HG03103 (cell line): ENCODE results near the gene INPP5E.
A peak's percentile ranks its signal among the peaks of the same experiment; 100 is the strongest.

Experiments
- ATAC-seq: cut with Tn5 transposase; IDR thresholded peaks from one replicate; pipeline ENCODE4 v1.9.1; 2021; ENCODE audit warnings: low read depth; ENCODE audit not compliant: unreplicated experiment

INPP5E gene

DNA sequence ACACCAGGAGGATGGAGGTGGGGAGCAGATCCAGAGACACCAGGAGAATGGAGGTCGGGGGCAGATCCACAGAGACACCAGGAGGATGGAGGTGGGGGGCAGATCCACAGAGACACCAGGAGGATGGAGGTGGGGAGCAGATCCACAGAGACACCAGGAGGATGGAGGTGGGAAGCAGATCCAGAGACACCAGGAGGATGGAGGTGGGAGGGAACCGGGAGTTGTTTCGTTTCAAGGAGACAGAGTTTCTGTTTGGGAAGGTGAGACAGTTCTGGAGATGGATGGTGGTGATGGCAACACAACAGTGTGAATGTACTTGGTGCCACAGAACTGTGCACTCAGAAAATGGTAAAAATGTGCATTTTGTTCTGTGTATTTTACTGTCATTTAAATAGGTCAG lies 9.0 kb upstream of the INPP5E start:
- ATAC-seq, result no peak

DNA sequence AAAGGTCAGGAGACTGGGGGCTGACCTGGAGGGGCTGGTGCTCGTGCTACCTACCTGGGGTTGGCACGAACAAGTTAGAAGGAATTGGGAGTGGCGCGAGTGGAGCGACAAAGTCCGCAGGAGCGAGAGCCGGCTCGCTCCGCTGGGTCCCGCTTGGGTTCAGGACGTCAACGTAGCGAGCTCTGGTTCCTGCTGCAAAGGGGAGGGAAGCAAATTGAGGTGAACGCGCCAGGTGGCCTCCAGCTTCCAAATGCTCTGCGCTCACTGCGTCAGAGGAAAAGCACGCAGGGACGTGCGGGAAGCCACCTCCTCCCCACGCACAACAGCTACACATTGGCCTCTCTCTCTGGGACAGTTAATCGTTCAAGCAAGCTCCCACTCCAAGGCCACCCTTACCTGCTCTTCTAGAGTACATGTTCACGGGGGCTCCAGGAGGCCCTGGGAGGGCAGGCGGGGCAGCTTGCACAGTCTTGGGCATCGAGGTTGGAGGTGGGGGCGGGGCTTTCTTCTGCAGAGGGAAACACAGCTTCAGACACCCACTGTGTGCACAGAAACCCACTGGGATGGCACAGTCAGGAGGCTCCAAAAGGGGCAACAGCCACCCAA lies 7.6 kb upstream of the INPP5E start:
- ATAC-seq, result no peak

DNA sequence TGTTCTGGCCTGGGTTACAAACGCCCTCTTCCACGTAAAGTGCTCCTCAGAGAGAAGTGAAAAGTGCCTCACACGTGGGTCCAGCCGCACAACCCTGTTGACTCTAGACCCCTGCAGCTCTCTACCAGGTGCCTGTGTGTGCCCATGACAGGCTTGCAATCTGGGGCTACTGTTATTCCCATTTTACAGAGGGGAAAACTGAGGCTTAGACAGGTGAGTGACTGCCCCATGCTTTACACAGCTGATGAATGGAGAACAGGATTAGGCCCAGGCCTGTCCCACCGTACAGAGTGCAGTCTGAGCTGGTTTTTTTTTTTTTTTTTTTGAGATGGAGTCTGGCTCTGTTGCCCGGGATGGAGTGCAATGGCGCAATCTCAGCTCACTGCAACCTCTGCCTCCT lies 6.2 kb upstream of the INPP5E start:
- no peak for ATAC-seq

DNA sequence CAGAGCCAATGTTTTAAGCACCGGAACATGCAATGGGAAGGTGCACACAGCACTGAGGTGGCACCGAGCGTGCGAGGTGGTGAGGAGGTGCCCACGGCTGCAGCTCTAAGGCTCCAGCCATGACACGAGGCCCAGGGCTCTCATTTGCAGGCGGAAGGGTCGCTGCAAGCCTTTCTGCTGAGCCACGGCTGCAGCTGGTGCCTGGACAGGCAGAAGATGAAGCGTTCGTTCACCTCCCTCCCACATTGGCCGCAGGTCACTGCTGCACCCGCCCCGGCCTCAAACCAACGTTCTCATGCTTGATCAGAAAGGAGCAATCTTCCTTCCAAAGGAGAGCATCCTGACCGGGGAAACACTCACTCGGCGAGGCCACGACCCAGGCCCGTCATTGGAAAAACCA lies 4.5 kb upstream of the INPP5E start:
- no peak for ATAC-seq

DNA sequence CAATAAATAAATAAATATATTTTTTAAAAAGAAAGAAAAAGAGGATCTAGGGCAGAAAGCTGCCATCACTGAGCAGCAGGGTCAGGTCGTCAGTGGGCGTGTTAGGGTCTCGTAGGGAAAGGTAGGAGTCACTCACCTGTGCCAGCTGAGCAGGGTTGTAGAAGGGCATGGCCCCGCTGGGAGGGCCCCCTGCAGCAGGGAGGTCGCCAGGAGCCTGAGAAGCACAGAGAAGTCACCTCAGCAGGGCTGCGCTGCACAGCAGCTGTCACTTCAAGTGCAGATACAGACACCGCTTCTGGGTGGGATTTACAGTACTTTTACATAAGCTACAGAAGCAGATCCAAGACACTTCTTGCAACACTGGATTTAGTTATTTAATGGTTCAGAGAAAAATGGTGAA lies 4.0 kb upstream of the INPP5E start:
- no peak for ATAC-seq

DNA sequence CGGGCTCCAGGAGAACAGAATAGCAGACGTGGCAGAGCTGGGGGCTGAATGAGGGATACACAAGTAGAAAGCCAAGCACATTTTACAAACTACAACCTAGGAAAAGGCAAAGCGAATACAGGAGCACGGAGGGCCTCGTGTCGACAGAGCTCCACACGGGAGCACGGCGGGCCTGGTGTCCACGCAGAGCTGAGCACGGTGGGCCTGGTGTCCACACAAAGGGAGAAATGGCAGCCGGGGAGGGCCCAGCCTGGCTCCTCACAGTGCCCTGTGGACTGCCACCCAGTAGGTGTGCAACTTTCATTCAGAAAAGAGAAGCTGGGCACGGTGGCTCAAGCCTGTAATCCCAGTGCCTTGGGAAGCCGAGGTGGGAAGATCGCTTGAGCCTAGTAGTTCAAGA lies 3.4 kb upstream of the INPP5E start:
- ATAC-seq, result no peak

DNA sequence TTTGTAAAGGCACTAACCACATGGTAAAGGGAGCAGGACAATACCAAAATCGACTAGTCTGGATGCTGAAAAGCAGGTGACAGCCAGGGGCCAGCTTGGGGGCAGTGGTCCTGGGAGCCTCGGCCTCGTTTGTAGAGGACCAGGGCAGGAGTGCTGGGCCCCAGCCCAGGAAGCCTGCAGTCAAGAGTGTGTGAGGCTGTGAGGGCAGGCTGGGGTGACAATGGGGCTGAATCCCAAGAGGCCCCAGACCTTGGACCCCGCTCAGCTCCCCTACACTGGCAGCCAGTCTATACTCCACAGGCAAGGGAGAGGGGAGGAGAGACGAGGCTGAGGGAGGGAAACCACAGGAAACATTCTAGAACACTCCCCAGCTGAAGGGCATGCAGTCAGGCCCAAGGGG lies 2.6 kb upstream of the INPP5E start:
- no peak for ATAC-seq

DNA sequence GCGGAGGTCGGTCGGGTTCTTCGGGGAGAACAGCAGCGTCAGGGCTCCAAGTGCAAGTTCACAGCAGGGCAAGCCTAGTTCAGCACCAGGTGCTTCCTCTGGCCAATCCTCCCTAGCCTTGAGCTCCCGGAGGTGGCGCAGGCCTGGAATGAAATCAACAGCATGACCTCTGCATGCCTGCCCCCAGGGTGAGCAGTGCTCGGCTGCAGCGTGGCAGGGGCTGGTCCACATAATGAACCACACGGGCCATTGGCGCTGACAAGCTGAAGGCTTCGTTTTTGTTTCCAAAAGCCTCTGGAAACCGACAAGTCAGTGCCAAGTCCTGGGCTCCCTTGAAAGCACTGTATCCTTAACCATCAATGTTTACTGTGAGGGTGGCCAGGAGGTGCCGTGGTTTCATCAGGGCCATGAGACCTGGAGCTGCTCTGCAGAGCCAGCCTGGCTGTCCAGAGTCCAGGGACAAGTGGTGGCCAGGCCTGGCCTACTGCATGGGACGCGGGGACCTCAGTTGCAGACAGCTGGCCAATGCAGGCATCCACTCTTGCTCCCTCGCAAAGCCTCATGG lies 2.1 kb upstream of the INPP5E start:
- no peak for ATAC-seq

DNA sequence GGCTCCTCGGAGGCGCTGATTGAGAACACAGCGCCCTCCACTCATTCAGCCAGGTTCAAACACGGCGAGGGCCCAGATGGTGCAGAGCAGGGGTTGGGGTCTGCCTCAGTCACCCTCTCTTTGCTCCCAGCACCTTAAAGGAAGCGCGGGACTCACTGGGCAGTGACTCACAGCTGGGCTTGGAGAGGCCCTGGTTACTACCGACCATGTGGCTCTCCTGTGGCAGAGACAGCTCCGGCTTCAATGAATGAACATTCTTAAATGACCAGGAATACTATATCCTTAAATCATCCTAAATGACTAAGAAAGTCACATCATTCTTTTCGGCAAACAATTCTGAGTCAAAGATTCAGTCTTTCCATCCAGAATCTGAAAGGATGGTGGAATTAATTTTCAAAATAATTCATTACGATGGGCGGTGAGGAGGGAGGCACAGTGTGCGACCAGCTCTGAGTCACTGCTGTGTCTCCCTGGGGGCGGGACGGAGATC lies 1.6 kb upstream of the INPP5E start:
- ATAC-seq, result no peak

DNA sequence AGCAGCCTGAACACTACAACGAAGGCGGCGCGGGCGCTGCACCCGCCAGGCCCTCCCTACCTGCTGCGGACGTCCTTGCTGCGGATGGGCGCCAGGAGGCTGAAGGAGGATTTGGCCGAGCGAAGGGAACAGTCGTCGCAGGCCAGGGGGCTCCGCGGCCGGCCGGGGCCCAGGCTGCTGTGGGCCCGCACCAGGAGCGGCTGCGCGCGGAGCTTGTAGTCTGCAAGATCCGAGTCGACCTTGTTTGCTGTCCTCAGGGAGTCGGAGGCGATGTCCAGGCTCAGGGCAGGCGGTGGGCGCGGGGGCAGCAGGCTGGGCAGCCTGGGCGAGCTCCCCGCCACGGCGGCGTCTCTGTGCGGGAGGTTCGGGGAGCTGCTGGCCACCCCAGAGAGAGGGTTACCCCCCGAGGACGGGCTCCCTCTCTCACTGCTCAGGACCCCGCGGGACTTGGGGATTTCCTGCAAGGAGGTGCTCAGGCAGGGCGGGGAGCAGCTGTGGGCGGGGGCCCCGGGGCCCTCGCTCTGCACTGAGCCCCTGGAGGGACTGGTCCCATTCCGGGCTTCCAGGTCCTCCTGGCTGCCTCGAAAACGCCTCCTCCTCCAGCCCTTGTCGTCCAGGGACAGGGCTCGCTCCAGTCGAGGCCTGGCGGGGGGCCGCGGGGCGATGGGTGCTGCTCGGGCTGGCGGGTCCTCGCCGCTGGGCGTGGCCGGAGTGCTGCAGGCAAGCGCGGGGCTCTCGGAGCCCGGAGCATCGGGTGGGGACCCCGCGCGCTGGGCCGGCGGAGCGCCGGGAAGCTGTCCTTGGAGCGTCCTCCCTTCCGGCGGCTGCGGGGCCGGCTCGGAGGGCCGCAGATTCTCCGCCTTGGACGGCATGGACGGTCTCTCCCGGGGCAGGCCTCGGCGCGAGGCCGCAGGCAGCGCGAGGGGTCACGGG lies 831 bp downstream of the INPP5E start:
- ATAC-seq, result peak; percentile 40

DNA sequence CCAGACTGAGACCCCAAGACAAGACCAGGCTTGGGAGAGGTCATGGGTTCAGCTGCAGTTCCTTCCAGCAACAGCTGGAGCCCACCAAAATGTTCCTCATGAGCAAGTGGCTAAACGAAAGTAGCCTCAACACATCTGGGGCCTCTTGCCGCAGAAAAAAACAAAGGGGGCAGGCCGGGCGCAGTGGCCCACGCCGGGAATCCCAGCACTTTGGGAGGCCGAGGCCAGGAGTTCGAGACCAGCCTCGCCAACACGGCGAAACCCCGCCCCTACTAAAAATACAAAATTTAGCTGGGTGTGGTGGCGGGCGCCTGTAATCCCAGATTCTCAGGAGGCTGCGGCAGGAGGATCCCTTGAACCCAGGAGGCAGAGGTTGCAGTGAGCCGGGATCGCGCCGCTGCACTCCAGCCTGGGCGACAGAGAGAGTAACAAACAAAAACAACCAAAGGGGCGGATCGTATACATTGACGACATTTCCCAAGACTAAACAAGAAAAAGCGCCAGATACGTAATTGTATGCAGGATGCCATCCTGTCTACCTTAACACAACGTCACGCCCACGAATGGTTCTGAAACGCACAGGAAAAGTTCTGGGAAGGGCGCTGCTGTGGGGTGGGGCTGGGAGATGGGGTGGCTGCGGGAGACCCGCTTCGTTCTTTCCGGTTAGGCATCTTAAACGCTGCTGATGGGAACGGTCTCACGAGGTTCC lies 1.7 kb downstream of the INPP5E start:
- ATAC-seq, result no peak

DNA sequence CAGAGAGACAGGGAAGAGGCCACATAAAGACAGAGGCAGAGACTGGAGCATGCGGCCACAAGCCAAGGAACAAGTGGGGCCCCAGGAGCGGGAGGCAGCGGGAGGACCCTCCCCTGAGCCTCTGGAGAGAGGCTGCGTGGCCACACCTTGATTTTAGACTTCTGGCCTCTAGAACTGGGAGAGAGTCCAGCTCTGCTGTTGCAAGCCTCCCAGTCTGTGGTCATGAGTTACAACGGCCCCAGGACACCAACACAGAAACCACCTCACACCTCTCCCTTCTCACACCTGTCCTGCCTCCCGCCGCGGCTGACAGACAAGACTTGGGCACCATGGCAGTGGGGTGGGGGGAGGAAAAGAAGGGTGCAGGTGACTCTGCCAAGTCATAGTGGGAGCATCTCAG lies 2.2 kb downstream of the INPP5E start:
- no peak for ATAC-seq

DNA sequence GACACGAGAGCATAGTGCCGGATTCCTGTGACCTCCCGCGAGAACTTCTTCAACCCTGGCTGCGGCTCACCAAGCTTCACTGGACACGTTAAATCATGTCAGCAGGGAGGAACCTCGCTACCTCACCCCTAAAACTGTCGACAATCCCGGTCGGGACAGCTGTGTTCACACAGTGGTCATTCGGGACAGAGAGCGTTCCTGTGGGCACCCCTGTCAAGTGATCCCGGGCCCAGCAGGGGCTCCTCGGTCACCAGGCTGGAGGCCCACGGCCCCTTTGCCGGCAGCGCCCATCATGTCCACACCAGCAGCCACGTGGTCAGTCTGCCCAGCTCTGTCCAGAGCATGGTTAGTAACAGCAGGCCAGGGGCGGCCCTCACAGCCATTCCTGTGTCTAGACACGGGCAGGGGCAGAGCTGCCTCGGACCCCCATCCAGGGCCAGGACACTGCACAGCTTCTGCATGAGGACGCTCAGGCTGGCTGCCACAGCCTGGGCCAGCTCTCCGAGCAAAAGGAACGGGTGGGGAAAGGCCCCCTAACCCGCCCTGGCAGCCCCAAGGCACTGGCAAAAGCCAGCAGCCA lies 3.5 kb downstream of the INPP5E start:
- no peak for ATAC-seq

DNA sequence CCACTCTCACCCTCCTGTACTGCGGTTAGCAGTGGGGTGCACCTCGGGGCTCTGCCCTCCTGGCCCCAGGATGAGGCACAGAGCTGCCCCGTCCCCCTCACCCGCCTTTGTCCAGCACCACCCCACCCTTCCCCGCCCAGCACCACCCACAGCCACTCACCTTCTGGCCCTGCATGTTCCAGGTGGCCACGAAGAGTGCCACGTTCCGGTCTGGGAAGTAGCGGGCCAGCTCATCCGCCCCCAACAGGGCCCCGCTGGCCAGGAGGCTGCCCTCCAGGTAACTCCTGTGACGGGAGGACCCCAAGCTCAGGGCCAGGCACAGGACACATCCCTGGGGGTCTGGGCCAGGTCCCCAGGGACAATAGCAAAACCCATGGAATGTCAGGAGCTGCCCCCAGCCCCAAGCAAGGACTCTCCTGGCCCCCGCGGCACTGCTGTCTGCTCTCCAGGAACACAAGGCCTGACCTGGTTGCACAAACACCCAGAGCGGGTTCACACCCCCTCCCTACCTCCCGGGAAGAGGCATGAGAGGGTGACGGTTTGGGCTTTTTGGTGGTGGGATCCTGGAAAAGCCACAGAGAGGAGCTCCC lies 5.0 kb downstream of the INPP5E start:
- ATAC-seq, result no peak

DNA sequence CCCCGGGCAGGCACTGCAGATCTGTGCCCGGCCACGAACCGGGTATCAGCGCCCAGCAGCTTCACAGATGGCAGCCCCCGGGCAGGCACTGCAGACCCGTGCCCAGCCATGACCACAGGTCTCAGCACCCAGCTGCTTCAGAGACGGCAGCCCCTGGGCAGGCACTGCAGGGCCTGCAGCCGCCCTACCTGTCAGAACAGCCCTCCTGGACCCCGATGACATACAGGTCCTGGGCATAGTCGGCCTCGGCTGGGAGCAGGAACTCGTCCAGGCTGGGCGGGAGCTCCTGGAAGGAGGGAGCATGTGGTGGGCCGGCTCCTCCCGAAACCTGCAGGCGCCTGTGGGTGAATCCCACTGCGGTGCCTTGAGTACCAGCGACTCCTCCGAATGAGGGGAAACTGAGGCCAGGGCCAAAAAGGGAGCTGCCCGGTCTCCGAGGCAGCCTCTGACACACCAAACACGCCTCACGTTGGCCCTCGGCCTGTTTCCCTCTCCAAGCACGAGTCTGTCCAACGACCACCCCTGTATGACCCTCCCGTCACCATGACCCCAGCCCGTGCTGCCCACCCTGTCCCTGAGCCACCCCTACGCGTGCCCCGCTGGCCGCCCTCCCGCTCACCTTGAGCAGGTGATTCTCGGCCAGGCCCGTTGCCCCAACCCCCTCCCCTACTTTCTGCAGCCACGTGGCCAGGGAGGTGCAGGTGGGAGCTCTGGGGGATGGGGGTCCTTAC lies 5.6 kb downstream of the INPP5E start:
- ATAC-seq, result no peak

DNA sequence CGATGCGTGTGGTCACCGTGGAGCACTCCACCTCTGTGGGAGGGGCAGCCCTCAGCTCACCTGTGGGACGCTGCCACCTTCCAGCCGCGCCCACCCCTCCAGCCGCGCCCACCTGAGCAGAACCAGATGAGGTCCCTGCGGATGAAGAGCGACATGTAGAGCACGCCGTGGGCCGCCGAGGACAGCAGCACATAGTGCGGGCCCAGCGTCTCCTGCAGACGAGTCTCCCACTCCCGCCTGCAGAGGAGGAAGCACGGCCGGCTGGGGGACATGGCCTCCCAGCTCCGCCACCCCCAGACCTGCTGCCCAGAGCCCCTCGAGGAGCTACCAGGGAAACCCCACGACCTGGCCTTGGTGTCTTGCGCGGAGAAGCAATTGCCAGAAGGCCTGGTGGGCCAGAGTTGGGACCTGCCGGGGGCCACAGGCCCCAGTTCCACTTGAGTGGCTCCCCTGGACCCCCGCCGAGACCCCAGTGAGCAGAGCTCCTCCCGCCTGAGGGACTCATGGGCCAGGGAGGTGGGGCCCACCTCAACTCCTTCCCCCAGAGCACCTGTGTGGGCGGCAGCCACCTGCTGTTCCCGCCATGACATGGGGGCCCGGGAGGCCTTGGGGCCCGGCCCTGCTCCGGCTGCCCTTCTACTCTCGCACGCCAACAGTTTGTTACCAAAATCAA lies 6.5 kb downstream of the INPP5E start:
- no peak for ATAC-seq

DNA sequence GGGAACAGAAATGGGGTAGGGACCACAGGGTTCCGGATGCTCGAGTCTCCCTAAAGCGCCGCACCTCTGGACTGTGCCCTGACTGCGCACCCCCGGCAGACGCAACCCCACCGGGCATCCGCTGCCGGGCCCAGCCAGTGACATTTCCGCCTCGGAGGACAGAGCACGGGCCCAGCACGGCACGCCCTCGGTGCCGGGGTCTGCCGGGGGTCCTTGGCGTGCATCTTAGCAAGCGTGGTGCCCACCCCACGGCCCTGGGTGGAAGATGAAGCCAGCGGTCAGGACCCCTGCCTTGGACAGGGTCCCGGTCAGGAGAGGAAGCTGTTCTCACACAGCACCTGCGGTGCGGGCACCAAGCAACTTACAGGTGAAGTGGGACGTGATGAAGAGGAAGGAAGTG lies 7.1 kb downstream of the INPP5E start:
- no peak for ATAC-seq

DNA sequence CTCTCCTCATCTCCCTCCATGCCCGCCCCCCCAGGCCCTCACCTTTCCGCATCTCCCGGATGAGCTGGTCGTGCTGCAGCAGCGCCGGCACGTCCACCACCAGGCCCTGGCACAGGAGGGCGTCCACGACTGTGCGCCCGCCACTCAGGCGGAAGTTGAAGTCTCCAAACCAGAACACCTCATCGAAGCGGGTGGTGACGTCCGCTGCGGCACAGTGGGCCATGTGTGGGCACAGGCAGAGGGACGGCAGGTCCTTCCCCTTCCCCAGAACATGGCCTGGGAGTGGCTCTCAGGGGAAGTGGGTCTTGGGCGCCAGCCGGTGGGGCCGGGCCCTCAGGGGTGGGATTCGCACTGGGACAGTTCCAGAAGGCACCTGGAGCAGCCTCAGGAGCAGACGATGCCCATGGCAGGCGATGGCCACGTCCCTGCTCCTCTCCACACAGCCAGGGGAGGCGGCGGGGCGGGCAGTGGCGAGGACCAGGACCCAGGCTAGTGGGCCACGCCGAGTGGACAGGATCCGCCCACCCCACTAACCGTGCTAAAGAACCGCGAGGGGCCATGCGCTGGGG lies 7.8 kb downstream of the INPP5E start:
- ATAC-seq, result no peak
